Endothelial cell of coronary artery (primary cell): Measurements from ENCODE around the gene PCNX3. TPM values are rescaled to one million over a fixed set of nuclear protein-coding genes. Genes with fewer than 3 reads are reported as not detected.

Experiments
- total RNA-seq: library from RNA; depleted of rRNA; stranded (reverse); fragments of >200 nt; gene quantifications from 2 replicates; pipeline ENCODE4 v1.2.3, GENCODE V29; 2014

The PCNX3 gene
- total RNA-seq, result 12.2 and 17.9 TPM in 2 replicates

DNA sequence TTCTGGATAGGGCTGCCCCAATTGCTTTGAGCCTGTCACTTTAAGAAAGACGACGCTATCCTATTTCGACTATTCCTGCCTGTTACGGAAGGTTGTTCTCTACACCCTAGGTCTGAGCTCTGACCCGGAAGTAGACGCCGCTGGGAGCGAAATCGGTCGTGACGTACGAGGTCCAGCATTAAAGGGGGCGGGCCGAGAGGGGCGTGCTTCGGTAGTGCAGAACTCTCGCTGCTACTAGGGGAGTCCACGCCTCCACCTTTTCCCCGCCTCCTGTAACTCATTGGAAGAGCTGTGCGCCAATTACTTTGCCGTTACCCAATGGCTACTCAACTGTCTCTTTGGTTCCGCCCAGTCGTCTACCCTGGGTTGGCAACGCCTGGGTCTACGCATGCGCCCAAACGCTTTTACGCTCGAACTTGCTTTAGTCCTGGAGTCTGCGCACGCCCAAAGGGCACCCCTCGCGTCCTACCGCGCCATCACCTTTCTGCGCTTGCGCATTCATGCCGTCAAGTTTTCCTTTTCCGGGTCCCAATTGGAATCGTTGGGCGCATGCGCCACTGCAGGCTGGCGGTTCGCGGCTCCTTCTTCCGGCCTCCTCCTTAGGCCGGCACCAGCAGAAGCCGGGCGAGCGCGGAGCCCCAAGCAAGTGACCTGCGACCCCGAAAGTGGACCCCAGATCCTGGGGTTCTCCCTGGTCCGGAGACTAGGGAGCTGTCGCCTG, at the start of gene PCNX3:
Gene PCNX3, plus strand, starts transcription at position 548 of the 721 bp plus-strand sequence. CDS start 536 bp downstream, outside the sequence.

DNA sequence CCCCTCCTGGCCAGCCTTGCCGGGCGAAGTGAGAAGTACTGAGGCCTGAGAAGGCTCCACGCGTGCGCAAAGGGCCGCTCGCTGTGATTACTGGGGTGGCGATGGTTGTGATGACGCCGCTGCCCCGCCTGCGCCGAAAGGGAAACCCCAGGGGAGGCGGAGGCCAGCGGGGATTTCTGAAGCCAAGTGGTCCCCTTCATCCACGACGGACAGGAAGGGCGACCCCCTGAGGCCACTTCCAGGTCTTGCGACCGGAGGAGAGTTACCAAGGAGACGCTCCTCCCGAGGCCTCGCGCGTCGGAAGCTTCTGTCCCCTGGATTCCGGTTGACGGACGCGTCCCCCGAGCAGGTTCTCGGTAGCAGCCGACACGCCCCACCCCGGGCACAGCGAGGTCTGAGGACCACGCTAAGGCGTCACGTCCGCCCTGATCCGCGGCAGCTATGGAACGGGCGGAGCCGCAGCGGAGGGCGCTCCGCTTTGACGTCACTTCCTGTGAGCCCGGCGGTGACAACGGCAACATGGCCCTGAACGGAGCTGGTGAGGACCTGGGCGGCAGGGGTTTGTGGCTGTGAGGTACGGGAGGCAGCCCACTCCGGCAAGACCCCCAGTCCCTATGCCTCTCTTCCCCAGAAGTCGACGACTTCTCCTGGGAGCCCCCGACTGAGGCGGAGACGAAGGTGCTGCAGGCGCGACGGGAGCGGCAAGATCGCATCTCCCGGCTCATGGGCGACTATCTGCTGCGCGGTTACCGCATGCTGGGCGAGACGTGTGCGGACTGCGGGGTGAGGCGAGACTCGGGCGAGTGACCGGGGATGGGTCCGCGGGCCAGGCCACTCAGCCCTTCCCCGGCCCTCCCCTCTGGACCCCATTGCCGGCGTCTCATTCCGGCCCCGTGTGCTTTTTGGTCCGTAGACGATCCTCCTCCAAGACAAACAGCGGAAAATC, 45.3 kb upstream of the PCNX3 start, which contains the start of gene ZNRD2:
Gene ZNRD2, plus strand, starts transcription at position 505 of the 946 bp plus-strand sequence. Its CDS starts 15 bp downstream, at position 520.

DNA sequence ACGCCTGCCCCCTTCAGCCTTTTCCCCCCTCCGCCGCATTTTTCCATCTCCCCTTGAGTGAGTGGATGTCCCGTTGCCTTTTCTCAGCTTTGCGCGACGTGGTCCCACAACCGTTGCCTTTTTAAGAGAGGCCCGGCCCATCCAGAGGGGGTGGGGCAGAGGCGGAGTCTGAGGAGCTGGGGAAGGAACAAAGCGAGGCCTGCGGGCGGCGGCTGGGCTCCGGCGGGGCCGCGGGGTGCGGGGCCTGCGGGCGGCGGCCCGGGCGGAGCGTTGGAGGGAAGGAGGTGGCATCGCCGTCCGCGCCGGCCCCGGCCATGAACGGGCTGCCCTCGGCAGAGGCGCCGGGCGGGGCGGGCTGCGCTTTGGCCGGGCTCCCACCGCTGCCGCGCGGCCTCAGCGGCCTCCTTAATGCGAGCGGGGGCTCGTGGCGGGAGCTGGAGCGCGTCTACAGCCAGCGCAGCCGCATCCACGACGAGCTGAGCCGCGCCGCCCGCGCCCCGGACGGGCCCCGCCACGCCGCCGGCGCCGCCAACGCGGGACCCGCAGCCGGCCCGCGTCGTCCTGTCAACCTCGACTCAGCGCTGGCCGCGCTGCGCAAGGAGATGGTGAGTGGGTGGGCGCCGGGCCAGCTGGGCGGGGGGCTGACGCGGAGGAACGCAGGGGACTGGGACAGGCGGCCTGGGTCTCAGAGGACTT, 43.1 kb upstream of the PCNX3 start, which contains the start of gene FAM89B:
Gene FAM89B, plus strand, starts transcription at position 183 of the 696 bp plus-strand sequence. Its CDS starts 132 bp downstream, at position 315.

DNA sequence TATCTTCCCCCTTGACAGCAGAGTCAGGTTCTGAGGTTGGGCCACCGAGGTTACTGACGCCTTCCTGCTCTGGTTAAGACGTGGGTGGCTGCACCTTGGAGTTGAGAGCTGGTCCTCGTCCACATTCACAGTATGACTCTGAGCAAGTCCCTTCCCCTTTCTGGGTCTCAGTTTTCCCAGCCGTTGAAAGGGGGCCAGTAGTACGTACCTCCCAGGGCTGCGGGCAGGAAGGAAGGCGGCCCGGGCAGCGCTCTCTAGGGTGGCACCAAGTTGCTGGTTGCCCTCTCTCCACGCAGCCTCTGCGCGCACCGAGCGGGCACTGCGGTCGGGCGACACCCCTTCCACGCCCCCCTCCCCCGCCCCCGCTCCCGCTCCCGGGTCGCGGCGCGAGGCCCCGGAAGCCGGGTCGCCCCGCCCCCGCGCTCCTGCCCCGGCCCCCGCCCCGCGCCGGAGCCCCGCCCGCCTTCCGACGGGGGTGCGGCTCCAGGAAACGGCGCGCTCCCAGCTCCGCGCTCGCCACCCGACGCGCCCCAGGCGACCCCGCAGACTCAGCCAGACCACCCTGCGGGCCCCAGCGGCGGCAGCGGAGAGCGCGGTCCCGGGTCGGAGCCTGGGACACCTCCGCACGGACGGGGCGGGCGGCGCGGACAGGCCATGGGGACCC, 39.9 kb upstream of the PCNX3 start, which contains the start of gene EHBP1L1:
Gene EHBP1L1, plus strand, starts transcription at position 486 of the 664 bp plus-strand sequence. CDS start 250 bp downstream, outside the sequence.

DNA sequence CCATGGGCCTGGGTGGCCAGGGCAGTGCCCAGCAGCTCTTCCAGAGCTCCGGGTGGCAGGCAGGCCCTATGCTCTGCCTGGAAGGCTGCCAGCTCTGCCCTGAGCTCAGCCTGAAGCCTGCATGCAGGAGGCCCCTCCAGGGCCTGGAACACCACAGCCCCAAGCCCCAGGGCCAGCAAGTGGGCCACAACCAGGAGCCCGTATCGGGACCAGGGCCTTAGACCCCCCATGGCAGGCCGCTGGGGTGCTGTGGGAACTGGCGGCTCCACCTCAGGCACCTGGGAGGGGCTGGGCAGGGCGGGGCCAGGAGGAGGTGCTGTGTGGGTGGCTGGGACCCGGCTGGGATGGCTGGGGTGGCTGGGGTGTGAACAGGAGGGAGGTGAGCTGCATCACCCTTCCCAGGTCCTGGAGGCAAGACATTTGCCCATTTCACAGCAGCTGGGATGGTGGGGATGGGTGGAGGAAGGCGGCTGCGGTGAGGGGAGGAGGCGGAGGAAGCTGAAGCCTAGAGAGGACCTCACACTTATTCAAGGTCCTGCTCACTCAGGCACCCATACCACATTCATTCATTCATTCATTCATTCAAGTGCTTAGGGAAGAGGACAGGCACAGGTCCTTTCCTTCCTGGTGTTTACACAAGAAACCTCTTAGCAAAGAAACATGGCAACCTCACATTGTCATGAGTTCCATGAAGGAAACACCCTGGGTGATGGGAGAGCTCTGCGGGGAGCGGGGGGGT, 19.9 kb upstream of the PCNX3 start, which contains the start of gene KCNK7:
Gene KCNK7, minus strand, starts transcription at position 258 of the 739 bp plus-strand sequence. Its CDS starts 28 bp downstream, at position 230.

DNA sequence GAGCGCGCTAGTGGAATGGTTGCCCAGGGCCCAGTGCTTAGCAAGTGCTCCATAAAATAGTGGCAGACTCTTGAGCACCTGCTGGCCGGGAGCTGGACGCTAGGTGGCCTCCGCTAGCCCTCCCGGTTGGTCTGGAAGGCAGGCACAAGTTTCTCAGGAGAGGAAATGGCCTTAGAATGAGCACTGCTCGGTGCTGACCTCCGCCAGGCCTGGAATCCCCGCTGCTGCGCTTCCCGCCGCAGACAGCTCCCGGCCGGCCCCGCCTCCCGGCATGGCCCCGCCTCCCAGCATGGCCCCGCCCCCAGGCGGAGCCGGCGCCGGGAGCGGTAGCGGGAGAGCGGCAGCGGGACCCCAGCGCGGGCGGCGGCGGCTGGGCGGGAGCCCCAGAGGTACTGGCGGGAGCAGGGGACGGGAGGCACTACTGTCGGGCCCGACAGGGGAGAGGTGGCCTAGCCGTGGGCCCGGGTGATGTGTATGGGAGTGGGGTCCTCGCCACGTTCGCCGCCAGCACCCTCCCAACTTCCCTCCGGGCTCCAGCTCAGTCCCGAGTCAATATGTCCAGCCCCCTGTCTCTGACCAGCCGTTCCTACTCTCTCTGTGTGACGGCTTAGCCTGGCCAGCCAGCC, 22.3 kb downstream of the PCNX3 start, which contains the start of gene SIPA1:
Gene SIPA1, plus strand, starts transcription at position 308 of the 626 bp plus-strand sequence. CDS start 2,821 bp downstream, outside the sequence.

DNA sequence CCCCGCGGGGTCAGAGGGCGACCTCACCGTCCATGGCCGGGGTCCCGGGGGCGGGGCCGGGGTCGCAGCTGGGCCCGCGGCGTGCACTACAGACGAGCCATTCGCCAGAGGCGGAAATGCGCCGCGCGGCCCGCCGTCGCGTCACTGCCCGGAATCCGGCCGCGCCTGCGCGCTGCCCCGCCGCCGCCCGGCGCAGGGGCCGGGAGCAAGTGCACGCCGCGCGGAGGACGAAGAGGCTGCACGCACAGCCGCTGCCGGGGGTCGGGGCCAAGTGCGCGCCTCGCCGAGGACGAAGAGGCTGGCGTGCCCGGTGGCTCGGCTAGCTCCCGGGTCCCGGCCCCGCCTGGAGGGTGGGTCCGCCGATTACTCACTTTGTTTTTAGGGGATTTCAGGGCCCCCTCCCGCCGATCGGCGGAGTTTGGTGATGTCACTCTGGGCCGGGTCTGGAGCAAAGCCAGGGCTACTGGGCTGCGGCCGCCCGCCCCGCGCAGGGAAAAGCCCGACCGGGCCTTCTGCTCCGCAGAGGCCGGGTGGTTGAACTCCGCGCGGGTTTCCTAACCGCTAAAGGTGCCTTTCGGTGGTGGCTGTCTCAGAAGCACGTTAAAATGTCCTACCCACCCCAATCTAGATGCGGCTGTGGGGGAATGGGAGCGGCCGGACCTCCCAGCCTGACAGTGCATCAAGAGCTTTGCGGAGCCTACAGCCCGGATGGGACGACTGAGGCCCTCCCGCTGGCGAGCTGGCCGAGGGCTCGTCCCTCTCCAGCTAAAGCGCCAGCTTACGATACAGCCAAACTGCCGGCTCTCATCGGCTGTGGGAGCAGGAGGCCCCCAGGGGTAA, 47.4 kb downstream of the PCNX3 start, which contains the start of gene RELA:
Gene RELA, minus strand, starts transcription at position 118 of the 840 bp plus-strand sequence. Its CDS starts 84 bp downstream, at position 34.

Other genes with a start within 250 kb of the PCNX3 start
- 0.75 and 0.90 TPM in 2 replicates for gene SLC25A45, start 233.1 kb upstream of the PCNX3 start, total RNA-seq
- 57.5 and 58.2 TPM in 2 replicates for gene FRMD8, start 229.1 kb upstream of the PCNX3 start, total RNA-seq
- 78.3 and 264 TPM in 2 replicates for gene NEAT1, start 193.0 kb upstream of the PCNX3 start, total RNA-seq
- 3,896 and 9,461 TPM in 2 replicates for gene MALAT1, start 116.7 kb upstream of the PCNX3 start, total RNA-seq
- gene SCYL1, start 90.7 kb upstream of the PCNX3 start, total RNA-seq, result 64.0 and 70.9 TPM in 2 replicates
- gene LTBP3, start 57.4 kb upstream of the PCNX3 start, total RNA-seq, result 22.0 and 64.9 TPM in 2 replicates
- gene ZNRD2, start 45.3 kb upstream of the PCNX3 start, total RNA-seq, result 46.6 and 57.7 TPM in 2 replicates
- 17.2 and 22.1 TPM in 2 replicates for gene FAM89B, start 43.2 kb upstream of the PCNX3 start, total RNA-seq
- 27.8 and 58.7 TPM in 2 replicates for gene EHBP1L1, start 39.7 kb upstream of the PCNX3 start, total RNA-seq
- gene KCNK7, start 20.0 kb upstream of the PCNX3 start, total RNA-seq, result 0.18 and 0.47 TPM in 2 replicates
- gene MAP3K11, start 1.6 kb upstream of the PCNX3 start, total RNA-seq, result 76.3 and 82.1 TPM in 2 replicates
- 44.3 and 58.9 TPM in 2 replicates for gene SIPA1, start 22.3 kb downstream of the PCNX3 start, total RNA-seq
- 16.1 and 26.0 TPM in 2 replicates for gene RELA, start 47.1 kb downstream of the PCNX3 start, total RNA-seq
- 37.5 and 39.5 TPM in 2 replicates for gene KAT5, start 96.5 kb downstream of the PCNX3 start, total RNA-seq
- gene RNASEH2C, start 105.0 kb downstream of the PCNX3 start, total RNA-seq, result 47.5 and 48.0 TPM in 2 replicates
- gene AP5B1, start 165.2 kb downstream of the PCNX3 start, total RNA-seq, result 5.5 and 8.0 TPM in 2 replicates
- gene OVOL1, start 171.3 kb downstream of the PCNX3 start, total RNA-seq, result not detected in 2 replicates
- 0.36 and 0.38 TPM in 2 replicates for gene SNX32, start 218.2 kb downstream of the PCNX3 start, total RNA-seq
- 1,607 and 1,727 TPM in 2 replicates for gene CFL1, start 242.4 kb downstream of the PCNX3 start, total RNA-seq
- gene MUS81, start 244.7 kb downstream of the PCNX3 start, total RNA-seq, result 43.1 and 58.9 TPM in 2 replicates